ENCODE measurements around the gene LPGAT1.

- TF ChIP-seq POLR2A (IDR thresholded peaks at IDR 0.05) (no peak), CTCF (IDR thresholded peaks at IDR 0.05) (no peak)
These were observed 32.6 kb downstream of the LPGAT1 start for GRCh38 chr1:211797994-211798393.

Measured in heart left ventricle (tissue), 13 donors.